Right lobe of liver (tissue), 4 donors: ENCODE measurements around the gene CFAP70.

Experiments
- CTCF ChIP-seq, 4 donors: fragments of 200-600 bp in 3 of 4; fragments of 450-650 bp in 1 of 4; IDR thresholded peaks; one replicate each; pipeline versions ENCODE4 v1.5.1 to v1.8.0; 2016 to 2022; ENCODE audit warnings: antibody characterized with exemption in 4 of 4, mild to moderate bottlenecking in 2 of 4
- POLR2A ChIP-seq: fragments of 450-650 bp; IDR thresholded peaks from one replicate; pipeline ENCODE4 v1.6.1; 2017; ENCODE audit warnings: antibody characterized with exemption, mild to moderate bottlenecking
- donor health status: DM: no; HTN: no; CAD: no.
- donor health status: DM: no; HTN: no; CAD: no.
- donor health status: DM: no; HTN: yes; CAD: no.

DNA sequence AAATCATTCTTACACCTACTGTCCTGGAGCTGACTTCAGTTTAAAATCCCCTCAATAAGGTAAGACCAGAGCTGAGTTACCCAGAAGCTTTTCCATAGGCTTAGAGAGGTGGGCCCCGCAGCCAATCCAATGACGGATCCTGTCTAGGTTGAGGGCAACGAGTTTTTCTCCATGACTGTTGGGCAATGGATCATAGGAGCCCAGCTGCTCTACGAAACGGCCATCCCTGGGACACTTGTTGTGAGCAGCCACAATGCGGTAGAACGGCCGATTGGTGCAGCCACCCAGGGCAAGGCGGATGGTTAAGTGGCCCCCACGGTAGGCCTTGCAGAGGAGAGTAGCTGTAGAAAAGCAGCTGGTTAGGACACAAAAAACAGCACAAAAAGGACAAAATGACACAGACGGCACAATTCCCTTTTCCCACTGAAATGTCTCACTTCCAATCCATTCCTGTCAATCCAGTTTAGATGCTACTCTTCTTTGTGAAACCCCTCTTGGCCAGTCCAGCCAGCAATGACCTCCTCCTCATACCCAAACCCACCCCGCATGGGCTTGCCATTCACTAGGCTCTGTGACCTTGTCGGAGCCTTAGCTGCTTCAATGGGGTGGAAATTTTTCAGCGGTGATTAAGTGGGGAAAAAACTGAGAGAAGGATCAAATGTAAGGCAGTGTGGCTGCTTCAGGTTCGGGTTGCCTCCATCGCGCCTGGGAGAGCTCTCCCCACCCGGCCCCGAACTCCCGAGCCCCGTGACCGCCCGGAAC lies 106.8 kb downstream of the CFAP70 start:
- TF ChIP-seq POLR2A (no peak), CTCF (IDR thresholded peaks at IDR 0.05) (no peak)
